IMR-90 (cell line): ENCODE data around the gene GTF2H1. TPM values are rescaled to one million over a fixed set of nuclear protein-coding genes. Genes with fewer than 3 reads are reported as not detected.

Source experiments
- ATAC-seq: fragments of 200-7000 bp; cut with Tn5 transposase; 2 replicates; pipeline ENCODE4 v1.9.1; 2020; ENCODE audit warnings: low read depth, mild to moderate bottlenecking, moderate library complexity
- BruUV-seq: library from RNA; stranded (reverse); fragments of 400-500 nt; replicated peaks from 2 replicates; lab custom pipeline; 2021; lab: Mats Ljungman, UMichigan
- CTCF ChIA-PET: fragments of 300-600 bp; formaldehyde crosslinking; extraction: SDS; loops from one replicate; lab custom pipeline; 2021; ENCODE audit warnings: antibody characterized with exemption; lab: Yijun Ruan, JAX
- POLR2A ChIA-PET: fragments of 300-600 bp; sonication (Branson Sonifier 250); formaldehyde crosslinking; loops from one replicate; lab custom pipeline; 2022; ENCODE audit warnings: antibody characterized with exemption; ENCODE audit not compliant: unreplicated experiment; lab: Charles Lee
- DNase-seq: peaks from one replicate; pipeline ENCODE4 v3.0.0; 2013
- H2AFZ ChIP-seq: replicated peaks from 2 replicates; pipeline ENCODE3; 2013; ENCODE audit warnings: low read length, mild to moderate bottlenecking; ENCODE audit not compliant: poor library complexity
- H2AK5ac ChIP-seq: 2 replicates; pipeline ENCODE4 v1.6.1; 2013; ENCODE audit warnings: low read depth, low read length, inconsistent platforms
- H2AK9ac ChIP-seq: replicated peaks from 2 replicates; pipeline ENCODE3; 2013; ENCODE audit warnings: mild to moderate bottlenecking, low read depth, low read length, moderate library complexity; ENCODE audit not compliant: poor library complexity
- H2BK120ac ChIP-seq: 2 replicates; pipeline ENCODE4 v1.6.1; 2013; ENCODE audit warnings: low read depth, low read length, inconsistent platforms
- H2BK15ac ChIP-seq: 3 replicates; pipeline ENCODE4 v1.6.1; 2013; ENCODE audit warnings: low read depth, low read length, inconsistent platforms
- H2BK20ac ChIP-seq: 2 replicates; pipeline ENCODE4 v1.6.1; 2013; ENCODE audit warnings: low read depth, mild to moderate bottlenecking, inconsistent platforms, low read length, moderate library complexity
- H2BK5ac ChIP-seq: 2 replicates; pipeline ENCODE4 v1.6.1; 2013; ENCODE audit warnings: mild to moderate bottlenecking, low read depth, low read length, inconsistent platforms; ENCODE audit not compliant: poor library complexity, severe bottlenecking
- H3K14ac ChIP-seq: replicated peaks from 2 replicates; pipeline ENCODE4 v1.6.1; 2013; ENCODE audit warnings: low read depth, low read length, inconsistent platforms
- H3K18ac ChIP-seq: 2 replicates; pipeline ENCODE4 v1.6.1; 2013; ENCODE audit warnings: low read depth, low read length, control low read depth
- H3K23ac ChIP-seq: 2 replicates; pipeline ENCODE4 v1.6.1; 2013; ENCODE audit warnings: low read depth, low read length, inconsistent platforms
- H3K27ac ChIP-seq: 2 replicates; pipeline ENCODE4 v1.5.1; 2013; ENCODE audit warnings: mild to moderate bottlenecking, control low read depth, low read length; ENCODE audit not compliant: insufficient read depth
- H3K27me3 ChIP-seq: 2 replicates; pipeline ENCODE4 v1.6.1; 2013; ENCODE audit warnings: low read length; ENCODE audit not compliant: control insufficient read depth, insufficient read depth
- H3K36me3 ChIP-seq: 2 replicates; pipeline ENCODE4 v1.6.1; 2013; ENCODE audit warnings: low read length, mixed read lengths; ENCODE audit not compliant: control insufficient read depth, insufficient read depth
- H3K4ac ChIP-seq: 2 replicates; pipeline ENCODE4 v1.6.1; 2013; ENCODE audit warnings: low read depth, low read length, inconsistent platforms
- H3K4me1 ChIP-seq: 2 replicates; pipeline ENCODE4 v1.6.1; 2013; ENCODE audit warnings: low read length, mixed read lengths; ENCODE audit not compliant: control insufficient read depth, insufficient read depth
- H3K4me2 ChIP-seq: 2 replicates; pipeline ENCODE4 v1.6.1; 2013; ENCODE audit warnings: low read depth, mild to moderate bottlenecking, control low read depth, low read length, moderate library complexity
- H3K4me3 ChIP-seq: 2 replicates; pipeline ENCODE4 v1.5.1; 2013; ENCODE audit warnings: low read depth, mild to moderate bottlenecking, control low read depth, low read length, moderate library complexity; ENCODE audit not compliant: insufficient read depth
- H3K56ac ChIP-seq: 2 replicates; pipeline ENCODE4 v1.6.1; 2013; ENCODE audit warnings: low read length, inconsistent platforms; ENCODE audit not compliant: insufficient read depth; ENCODE audit errors: extremely low read depth
- H3K79me1 ChIP-seq, 2 experiments: 2 replicates each; pipeline ENCODE4 v1.6.1; 2013; ENCODE audit warnings: low read length in 2 of 2, inconsistent platforms in 1 of 2, low read depth in 1 of 2
- H3K9ac ChIP-seq: 2 replicates; pipeline ENCODE4 v1.6.1; 2013; ENCODE audit warnings: low read depth, low read length, control low read depth
- H3K9me1 ChIP-seq: 2 replicates; pipeline ENCODE4 v1.6.1; 2013; ENCODE audit warnings: low read length, inconsistent platforms; ENCODE audit not compliant: insufficient read depth
- H3K9me3 ChIP-seq: 2 replicates; pipeline ENCODE4 v1.6.1; 2013; ENCODE audit warnings: low read length; ENCODE audit not compliant: control insufficient read depth, insufficient read depth
- H4K20me1 ChIP-seq: 2 replicates; pipeline ENCODE4 v1.6.1; 2013; ENCODE audit warnings: low read length, inconsistent platforms; ENCODE audit not compliant: insufficient read depth
- H4K5ac ChIP-seq: 2 replicates; pipeline ENCODE4 v1.6.1; 2013; ENCODE audit warnings: mild to moderate bottlenecking, low read depth, low read length, control low read depth
- H4K8ac ChIP-seq, 2 experiments: 2 replicates each; pipeline ENCODE4 v1.6.1; 2013; ENCODE audit warnings: low read depth in 2 of 2, low read length in 2 of 2, control low read depth in 1 of 2, inconsistent platforms in 1 of 2
- H4K91ac ChIP-seq: 2 replicates; pipeline ENCODE4 v1.6.1; 2013; ENCODE audit warnings: low read depth, low read length, inconsistent platforms; ENCODE audit not compliant: insufficient read depth
- CHD1 ChIP-seq: IDR thresholded peaks from 2 replicates; pipeline ENCODE4 v1.6.1; 2012; ENCODE audit warnings: low read depth, low read length, improper control_type of control experiment
- FOS ChIP-seq: fragments of 150-350 bp; IDR thresholded peaks from 2 replicates; pipeline ENCODE4 v1.6.1; 2016; ENCODE audit warnings: low read depth, low read length
- MAFK ChIP-seq: IDR thresholded peaks from 2 replicates; pipeline ENCODE4 v1.6.1; 2012; ENCODE audit warnings: low read depth, low read length, improper control_type of control experiment
- MXI1 ChIP-seq: IDR thresholded peaks from 2 replicates; pipeline ENCODE4 v1.6.1; 2012; ENCODE audit warnings: low read depth, mild to moderate bottlenecking, low read length, moderate library complexity, borderline replicate concordance
- NFE2L2 ChIP-seq: fragments of 150-350 bp; IDR thresholded peaks from 2 replicates; pipeline ENCODE4 v1.6.1; 2016; ENCODE audit warnings: low read depth, mild to moderate bottlenecking, low read length
- POLR2A ChIP-seq: IDR thresholded peaks from 2 replicates; pipeline ENCODE4 v1.6.1; 2012; ENCODE audit warnings: mild to moderate bottlenecking, low read depth, low read length
- WGBS, 2 experiments: methylation state at CpG; one replicate each; pipeline versions ENCODE4 v1.1.5 to v1.1.7; 2013; ENCODE audit warnings: missing lambda C conversion rate in 2 of 2; ENCODE audit not compliant: insufficient read length in 1 of 2; ENCODE audit errors: extremely low coverage in 2 of 2; 5-methylcytosine and 5-hydroxymethylcytosine counted together
- dilution Hi-C: fragments of 300-500 bp; cut with HindIII; formaldehyde crosslinking; loops from one replicate; pipeline ENCODE4 v1.14.3; 2018; ENCODE audit warnings: low sequenced_read_pairs; ENCODE audit not compliant: unreplicated experiment
- in situ Hi-C: fragments of 300-500 bp; cut with MboI; formaldehyde crosslinking; loops from 3 replicates; pipeline ENCODE4 v1.14.3; 2019; ENCODE audit warnings: low sequenced_read_pairs, inconsistent platforms, mixed read lengths
- intact Hi-C: fragments of 100-400 bp; cut with micrococcal nuclease; formaldehyde crosslinking; loops from 2 replicates; pipeline ENCODE4 v1.10.0; 2022
- polyA plus RNA-seq, 3 experiments: library from polyadenylated mRNA; depleted of rRNA; stranded (reverse); fragments of >200 nt; gene quantifications; 2 replicates each; pipeline ENCODE4 v1.2.3, GENCODE V29; 2012; ENCODE audit warnings: low replicate concordance in 1 of 3
- total RNA-seq: library from RNA; depleted of rRNA; stranded (reverse); fragments of >200 nt; gene quantifications from 2 replicates; pipeline ENCODE4 v1.2.3, GENCODE V29; 2012
- TF ChIP-seq, protein P1 (sequence below): conservative IDR thresholded peaks from 2 replicates; pipeline ENCODE4 v1.5.1; 2012; ENCODE audit warnings: mild to moderate bottlenecking, low read depth, low read length, improper control_type of control experiment
- TF ChIP-seq, protein P2 (sequence below): fragments of 150-350 bp; IDR thresholded peaks from 2 replicates; pipeline ENCODE4 v1.6.1; 2016; ENCODE audit warnings: low read depth, mild to moderate bottlenecking, low read length, moderate library complexity, borderline replicate concordance

The GTF2H1 gene
- total and polyA plus RNA-seq, 2 of the 4 experiments (the other 2 are of a cell fraction), result 25.0 to 67.0 TPM

DNA sequence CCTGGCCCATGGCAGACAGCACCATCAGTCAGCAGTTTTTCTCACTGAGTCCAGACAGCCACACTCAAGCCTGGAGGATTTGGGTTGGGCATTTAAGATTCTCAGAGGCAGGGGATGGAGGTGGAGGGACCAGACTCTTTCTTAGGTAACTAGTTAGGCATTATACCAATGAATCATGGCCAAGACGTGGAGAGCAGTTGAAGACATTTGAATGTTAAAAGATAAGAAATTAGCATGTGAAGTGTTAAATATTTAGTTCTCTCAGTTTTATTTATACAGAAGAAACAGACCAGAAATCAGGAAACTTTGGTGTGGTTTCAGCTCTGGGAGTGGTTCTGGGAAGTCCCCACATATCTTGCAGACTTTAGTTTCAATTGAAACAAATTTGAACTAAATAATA is 9.9 kb downstream of the GTF2H1 start:
- no TSS peak for BruUV-seq
- WGBS, 2 experiments, result no CpG with 5 or more reads among the region's 1 CpG
- Histone ChIP-seq H3K56ac (no peak overlapping the region), H2AK5ac (no peak overlapping the region), H3K9me1 (no peaks in the 10 kb centered on the region), H3K27ac (no peak overlapping the region), H3K9me3 (no peaks in the 10 kb centered on the region), H4K20me1 (peaks cover 13% of the 10 kb centered on the region; the same call in 1 of the 2 replicates), H3K18ac (no peak overlapping the region), H3K4me1 (no peaks in the 10 kb centered on the region), H2BK120ac (no peak overlapping the region), H3K27me3 (no peaks in the 10 kb centered on the region), H3K4ac (no peak overlapping the region), H2AFZ (no peak overlapping the region), H2BK15ac (no peak overlapping the region), H3K4me2 (no peak overlapping the region), H3K9ac (no peak overlapping the region), H4K8ac (no peak overlapping the region), H2AK9ac (no peak overlapping the region), H2BK5ac (no peak overlapping the region), H3K4me3 (no peak overlapping the region), H3K23ac (no peak overlapping the region), H3K79me1 (peaks cover 31 to 38% of the 10 kb centered on the region in 2 experiments), H4K91ac (no peak overlapping the region), H2BK20ac (no peak overlapping the region), H3K36me3 (peaks cover 40% of the 10 kb centered on the region), H3K14ac (no peak overlapping the region), H4K5ac (no peak overlapping the region)
- POLR2A ChIA-PET, result no interaction called here
- CTCF ChIA-PET, result no interaction called here
- dilution Hi-C loops (no loop called here), in situ Hi-C loops (no loop called here), intact Hi-C loops (no loop called here)
- TF ChIP-seq CHD1 (no peak), POLR2A (no peak), NFE2L2 (no peak), MAFK (no peak), FOS (no peak), MXI1 (no peak)
- TF ChIP-seq, protein P1, sequence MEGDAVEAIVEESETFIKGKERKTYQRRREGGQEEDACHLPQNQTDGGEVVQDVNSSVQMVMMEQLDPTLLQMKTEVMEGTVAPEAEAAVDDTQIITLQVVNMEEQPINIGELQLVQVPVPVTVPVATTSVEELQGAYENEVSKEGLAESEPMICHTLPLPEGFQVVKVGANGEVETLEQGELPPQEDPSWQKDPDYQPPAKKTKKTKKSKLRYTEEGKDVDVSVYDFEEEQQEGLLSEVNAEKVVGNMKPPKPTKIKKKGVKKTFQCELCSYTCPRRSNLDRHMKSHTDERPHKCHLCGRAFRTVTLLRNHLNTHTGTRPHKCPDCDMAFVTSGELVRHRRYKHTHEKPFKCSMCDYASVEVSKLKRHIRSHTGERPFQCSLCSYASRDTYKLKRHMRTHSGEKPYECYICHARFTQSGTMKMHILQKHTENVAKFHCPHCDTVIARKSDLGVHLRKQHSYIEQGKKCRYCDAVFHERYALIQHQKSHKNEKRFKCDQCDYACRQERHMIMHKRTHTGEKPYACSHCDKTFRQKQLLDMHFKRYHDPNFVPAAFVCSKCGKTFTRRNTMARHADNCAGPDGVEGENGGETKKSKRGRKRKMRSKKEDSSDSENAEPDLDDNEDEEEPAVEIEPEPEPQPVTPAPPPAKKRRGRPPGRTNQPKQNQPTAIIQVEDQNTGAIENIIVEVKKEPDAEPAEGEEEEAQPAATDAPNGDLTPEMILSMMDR, result no peak
- TF ChIP-seq, protein P2, sequence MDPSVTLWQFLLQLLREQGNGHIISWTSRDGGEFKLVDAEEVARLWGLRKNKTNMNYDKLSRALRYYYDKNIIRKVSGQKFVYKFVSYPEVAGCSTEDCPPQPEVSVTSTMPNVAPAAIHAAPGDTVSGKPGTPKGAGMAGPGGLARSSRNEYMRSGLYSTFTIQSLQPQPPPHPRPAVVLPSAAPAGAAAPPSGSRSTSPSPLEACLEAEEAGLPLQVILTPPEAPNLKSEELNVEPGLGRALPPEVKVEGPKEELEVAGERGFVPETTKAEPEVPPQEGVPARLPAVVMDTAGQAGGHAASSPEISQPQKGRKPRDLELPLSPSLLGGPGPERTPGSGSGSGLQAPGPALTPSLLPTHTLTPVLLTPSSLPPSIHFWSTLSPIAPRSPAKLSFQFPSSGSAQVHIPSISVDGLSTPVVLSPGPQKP, result no peak
- ATAC-seq, result no peak
- no peak for DNase-seq
